ENCODE data around the gene ZNF627. TPM values are rescaled to one million over a fixed set of nuclear protein-coding genes. Genes with fewer than 3 reads are reported as not detected.
A peak's percentile ranks its signal among the peaks of the same experiment; 100 is the strongest.
"Not testable (repeated sequence)": the region's sequence is repeated elsewhere in the genome, so short reads cannot be mapped to it uniquely, and the experiment has no call there.

Gene ZNF627
- total RNA-seq, 1 experiment from 2014 or later = 11.4 TPM

GRCh38 chr19:11598746-11599145 is 1.5 kb downstream of the ZNF627 start:
- no peaks in the 10 kb centered on the region for H3K9me3 ChIP-seq (ENCODE audit: insufficient read depth, low read depth)
- intact Hi-C loops (cut with micrococcal nuclease; ENCODE audit: unreplicated experiment) = no loop called here
- BruUV-seq (replicated peaks) = no TSS peak
- no peak for DNase-seq
- ChIA-PET POLR2A (ENCODE audit: unreplicated experiment) (no interaction called here), CTCF (no interaction called here)
- peaks cover 9% of the 10 kb centered on the region; the same call in 1 of the 2 replicates for H4K20me1 ChIP-seq (ENCODE audit: insufficient read depth)
- no peaks in the 10 kb centered on the region for H3K27me3 ChIP-seq (ENCODE audit: insufficient read depth, low read depth)
- H3K4me2 ChIP-seq = peak overlapping the region; percentile 94
- H3K9me2 ChIP-seq (ENCODE audit: insufficient read depth) = no peaks in the 10 kb centered on the region
- peaks cover 14% of the 10 kb centered on the region for H3K4me1 ChIP-seq (replicated peaks; ENCODE audit: insufficient read depth)
- H3K79me2 ChIP-seq (ENCODE audit: low read depth) = peaks cover 62% of the 10 kb centered on the region
- no peak overlapping the region for H3K27ac ChIP-seq
- TF ChIP-seq EZH2 (IDR thresholded peaks at IDR 0.05; ENCODE audit: low read depth) = no peak
- TF ChIP-seq, protein P1, sequence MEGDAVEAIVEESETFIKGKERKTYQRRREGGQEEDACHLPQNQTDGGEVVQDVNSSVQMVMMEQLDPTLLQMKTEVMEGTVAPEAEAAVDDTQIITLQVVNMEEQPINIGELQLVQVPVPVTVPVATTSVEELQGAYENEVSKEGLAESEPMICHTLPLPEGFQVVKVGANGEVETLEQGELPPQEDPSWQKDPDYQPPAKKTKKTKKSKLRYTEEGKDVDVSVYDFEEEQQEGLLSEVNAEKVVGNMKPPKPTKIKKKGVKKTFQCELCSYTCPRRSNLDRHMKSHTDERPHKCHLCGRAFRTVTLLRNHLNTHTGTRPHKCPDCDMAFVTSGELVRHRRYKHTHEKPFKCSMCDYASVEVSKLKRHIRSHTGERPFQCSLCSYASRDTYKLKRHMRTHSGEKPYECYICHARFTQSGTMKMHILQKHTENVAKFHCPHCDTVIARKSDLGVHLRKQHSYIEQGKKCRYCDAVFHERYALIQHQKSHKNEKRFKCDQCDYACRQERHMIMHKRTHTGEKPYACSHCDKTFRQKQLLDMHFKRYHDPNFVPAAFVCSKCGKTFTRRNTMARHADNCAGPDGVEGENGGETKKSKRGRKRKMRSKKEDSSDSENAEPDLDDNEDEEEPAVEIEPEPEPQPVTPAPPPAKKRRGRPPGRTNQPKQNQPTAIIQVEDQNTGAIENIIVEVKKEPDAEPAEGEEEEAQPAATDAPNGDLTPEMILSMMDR (conservative IDR thresholded peaks at IDR 0.05) = no peak
- H3F3A ChIP-seq (ENCODE audit: insufficient read depth, low read depth) = peaks cover 11% of the 10 kb centered on the region; the same call in 1 of the 2 replicates
- H3K36me3 ChIP-seq (ENCODE audit: low read depth) = peaks cover 19% of the 10 kb centered on the region
- H3K4me3 ChIP-seq = peak overlapping the region; percentile 97; the same call in 1 of the 2 replicates
- H2AFZ ChIP-seq = no peak overlapping the region

DNA sequence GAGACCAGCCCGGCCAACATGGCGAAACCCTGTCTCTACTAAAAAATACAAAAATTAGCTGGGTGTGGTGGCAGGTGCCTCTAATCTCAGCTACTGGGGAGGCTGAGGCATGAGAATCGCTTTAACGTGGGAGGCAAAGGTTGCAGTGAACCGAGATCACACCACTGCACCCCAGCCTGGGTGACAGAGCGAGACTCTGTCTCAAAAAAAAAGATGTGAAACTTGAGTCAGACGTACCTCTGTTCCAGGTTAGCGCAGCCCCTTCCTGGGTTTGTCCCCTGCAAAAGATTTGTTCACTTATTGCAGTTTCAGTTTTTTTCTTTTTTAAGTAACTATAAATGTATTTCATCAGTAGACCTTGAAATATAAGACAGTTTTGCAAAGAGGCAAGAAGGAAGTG is 2.4 kb downstream of the ZNF627 start:
- CTCF ChIA-PET; POLR2A ChIA-PET (ENCODE audit: unreplicated experiment); H3K27ac ChIP-seq; H3K4me2 ChIP-seq; BruUV-seq (replicated peaks); H2AFZ ChIP-seq; H3K9me2 ChIP-seq (ENCODE audit: insufficient read depth); H3K9me3 ChIP-seq (ENCODE audit: insufficient read depth, low read depth); DNase-seq; intact Hi-C loops (cut with micrococcal nuclease; ENCODE audit: unreplicated experiment); H3K27me3 ChIP-seq (ENCODE audit: insufficient read depth, low read depth); H3K4me3 ChIP-seq; H4K20me1 ChIP-seq (ENCODE audit: insufficient read depth): not testable (repeated sequence)
- H3F3A ChIP-seq (ENCODE audit: insufficient read depth, low read depth) = peaks cover 11% of the 10 kb centered on the region; the same call in 1 of the 2 replicates
- peaks cover 14% of the 10 kb centered on the region for H3K4me1 ChIP-seq (replicated peaks; ENCODE audit: insufficient read depth)
- peaks cover 24% of the 10 kb centered on the region for H3K36me3 ChIP-seq (ENCODE audit: low read depth)
- peaks cover 62% of the 10 kb centered on the region for H3K79me2 ChIP-seq (ENCODE audit: low read depth)

- Histone ChIP-seq H3K27ac (no peak overlapping the region), H3K9me2 (ENCODE audit: insufficient read depth) (no peaks in the 10 kb centered on the region), H2AFZ (no peak overlapping the region), H3K79me2 (ENCODE audit: low read depth) (peaks cover 23% of the 10 kb centered on the region), H3K4me2 (no peak overlapping the region), H3K36me3 (ENCODE audit: low read depth) (peaks cover 27% of the 10 kb centered on the region), H3K4me3 (no peak overlapping the region), H3K9me3 (ENCODE audit: insufficient read depth, low read depth) (0 out of 2 replicates have a peak, but pooled peaks cover 4% of the 10 kb centered on the region), H3K4me1 (replicated peaks; ENCODE audit: insufficient read depth) (no peaks in the 10 kb centered on the region), H3K27me3 (ENCODE audit: insufficient read depth, low read depth) (no peaks in the 10 kb centered on the region), H3F3A (ENCODE audit: insufficient read depth, low read depth) (peaks cover 21% of the 10 kb centered on the region), H4K20me1 (ENCODE audit: insufficient read depth) (no peaks in the 10 kb centered on the region)
- DNase-seq = no peak
- no TSS peak for BruUV-seq (replicated peaks)
- intact Hi-C loops (cut with micrococcal nuclease; ENCODE audit: unreplicated experiment) = no loop called here
- TF ChIP-seq, protein P1 (conservative IDR thresholded peaks at IDR 0.05) = no peak
- no peak for TF ChIP-seq EZH2 (IDR thresholded peaks at IDR 0.05; ENCODE audit: low read depth)
- CTCF ChIA-PET = no interaction called here
- POLR2A ChIA-PET (ENCODE audit: unreplicated experiment) = no interaction called here
Observed at GRCh38 chr19:11606484-11606883, 9.2 kb downstream of the ZNF627 start.

GRCh38 chr19:11611730-11612129 is 14.4 kb downstream of the ZNF627 start:
- no peak overlapping the region for H3K27ac ChIP-seq
- H3K4me3 ChIP-seq = no peak overlapping the region
- H3K79me2 ChIP-seq (ENCODE audit: low read depth) = no peaks in the 10 kb centered on the region
- peaks cover 28% of the 10 kb centered on the region for H3K36me3 ChIP-seq (ENCODE audit: low read depth)
- no peaks in the 10 kb centered on the region for H3K4me1 ChIP-seq (replicated peaks; ENCODE audit: insufficient read depth)
- no peaks in the 10 kb centered on the region for H3K27me3 ChIP-seq (ENCODE audit: insufficient read depth, low read depth)
- TF ChIP-seq, protein P1 (conservative IDR thresholded peaks at IDR 0.05) = no peak
- TF ChIP-seq EZH2 (IDR thresholded peaks at IDR 0.05; ENCODE audit: low read depth) = no peak
- POLR2A ChIA-PET (ENCODE audit: unreplicated experiment) = no interaction called here
- H3F3A ChIP-seq (ENCODE audit: insufficient read depth, low read depth) = peaks cover 29% of the 10 kb centered on the region
- no peaks in the 10 kb centered on the region for H3K9me2 ChIP-seq (ENCODE audit: insufficient read depth)
- H3K4me2 ChIP-seq = no peak overlapping the region
- no peaks in the 10 kb centered on the region for H4K20me1 ChIP-seq (ENCODE audit: insufficient read depth)
- BruUV-seq (replicated peaks) = no TSS peak
- intact Hi-C loops (cut with micrococcal nuclease; ENCODE audit: unreplicated experiment) = no loop called here
- H2AFZ ChIP-seq = no peak overlapping the region
- no peak for DNase-seq
- CTCF ChIA-PET = no interaction called here
- H3K9me3 ChIP-seq (ENCODE audit: insufficient read depth, low read depth) = peaks cover 21% of the 10 kb centered on the region
